Activated naive CD4-positive, alpha-beta T cell treated with anti-CD3 and anti-CD28 coated beads, Interleukin-2, amount 50 U/mL, for 72 hours (primary cell): Measurements from ENCODE around the gene SLC8A2. TPM values are rescaled to one million over a fixed set of nuclear protein-coding genes. Genes with fewer than 3 reads are reported as not detected.
"Not testable (repeated sequence)": the region's sequence is repeated elsewhere in the genome, so short reads cannot be mapped to it uniquely, and the experiment has no call there.

Experiments used
- ATAC-seq, 2 donors: fragments of 150-1000 bp; cut with Tn5 transposase; 2 replicates each; pipeline ENCODE4 v1.10.0; 2021; ENCODE audit warnings: mild to moderate bottlenecking in 2 of 2, moderate library complexity in 2 of 2
- DNase-seq, 2 donors: peaks; one replicate each; pipeline ENCODE4 v3.0.0; 2021 to 2022; ENCODE audit warnings: low spot score in 2 of 2
- H3K27ac Mint-ChIP-seq, 2 donors: one replicate each; pipeline ENCODE4 v1.8.0; 2022; ENCODE audit warnings: mild to moderate bottlenecking in 2 of 2, mixed read lengths in 2 of 2
- H3K36me3 Mint-ChIP-seq, 2 donors: one replicate each; pipeline ENCODE4 v1.8.0; 2022; ENCODE audit warnings: mixed read lengths in 2 of 2
- H3K9me3 Mint-ChIP-seq, 2 donors: one replicate each; pipeline ENCODE4 v1.8.0; 2022; ENCODE audit warnings: mixed read lengths in 2 of 2
- total RNA-seq, 2 donors: library from RNA; stranded (reverse); gene quantifications; one replicate each; pipeline ENCODE4 v1.2.3, GENCODE V29; 2022

SLC8A2 gene
- total RNA-seq, 2 donors from 2014 or later: 0.11 to 0.41 TPM

- Mint-ChIP-seq H3K27ac (no peak overlapping the region), H3K36me3 (no peaks in the 10 kb centered on the region), H3K9me3 (no peaks in the 10 kb centered on the region)
- ATAC-seq: no peak
- no peak for DNase-seq
Measured at GRCh38 chr19:47492571-47493377, 21.1 kb upstream of the SLC8A2 start.

- DNase-seq (no peak), ATAC-seq (no peak)
- H3K9me3 Mint-ChIP-seq: no peaks in the 10 kb centered on the region
- no peak overlapping the region for H3K27ac Mint-ChIP-seq
- no peaks in the 10 kb centered on the region for H3K36me3 Mint-ChIP-seq
Measured at GRCh38 chr19:47492137-47492533, 20.4 kb upstream of the SLC8A2 start.

- H3K36me3 Mint-ChIP-seq: no peaks in the 10 kb centered on the region
- H3K9me3 Mint-ChIP-seq: no peaks in the 10 kb centered on the region
- ATAC-seq: no peak
- peak overlapping the region in 1 of 2 donors; percentile 15 for H3K27ac Mint-ChIP-seq
- no peak for DNase-seq
Measured at GRCh38 chr19:47491358-47492136, 19.9 kb upstream of the SLC8A2 start.

GRCh38 chr19:47490847-47491246 is 19.2 kb upstream of the SLC8A2 start:
- ATAC-seq: no peak
- Mint-ChIP-seq H3K9me3 (no peaks in the 10 kb centered on the region), H3K36me3 (no peaks in the 10 kb centered on the region), H3K27ac (peak overlapping the region in 1 of 2 donors; percentile 15)
- no peak for DNase-seq

- ATAC-seq: no peak
- Mint-ChIP-seq H3K36me3 (peaks cover 0 to 7% of the 10 kb centered on the region in 2 donors), H3K27ac (peak overlapping the region; percentile 15 to 36), H3K9me3 (no peaks in the 10 kb centered on the region)
- no peak for DNase-seq
Measured at GRCh38 chr19:47490031-47490430, 18.3 kb upstream of the SLC8A2 start.

GRCh38 chr19:47489072-47489914 is 17.6 kb upstream of the SLC8A2 start:
- H3K9me3 Mint-ChIP-seq: no peaks in the 10 kb centered on the region
- H3K36me3 Mint-ChIP-seq: peaks cover 3 to 9% of the 10 kb centered on the region in 2 donors
- DNase-seq (no peak), ATAC-seq (no peak)
- peak overlapping the region; percentile 15 to 36 for H3K27ac Mint-ChIP-seq

- Mint-ChIP-seq H3K9me3 (no peaks in the 10 kb centered on the region), H3K27ac (peak overlapping the region; percentile 59 to 92), H3K36me3 (peaks cover 6 to 9% of the 10 kb centered on the region in 2 donors)
- ATAC-seq: no peak
- no peak for DNase-seq
Measured at GRCh38 chr19:47487551-47488515, 16.1 kb upstream of the SLC8A2 start.

- H3K27ac Mint-ChIP-seq: peak overlapping the region; percentile 59 to 92
- peaks cover 6 to 9% of the 10 kb centered on the region in 2 donors for H3K36me3 Mint-ChIP-seq
- DNase-seq (no peak), ATAC-seq (no peak)
- no peaks in the 10 kb centered on the region for H3K9me3 Mint-ChIP-seq
Measured at GRCh38 chr19:47486900-47487299, 15.2 kb upstream of the SLC8A2 start.

- not testable (repeated sequence) for H3K9me3 Mint-ChIP-seq, ATAC-seq, DNase-seq, H3K36me3 Mint-ChIP-seq
- peak overlapping the region in 1 of 2 donors; percentile 59 for H3K27ac Mint-ChIP-seq
Measured at GRCh38 chr19:47486220-47486619, 14.5 kb upstream of the SLC8A2 start.

GRCh38 chr19:47485210-47485609 is 13.5 kb upstream of the SLC8A2 start:
- H3K9me3 Mint-ChIP-seq: no peaks in the 10 kb centered on the region
- peaks cover 6 to 9% of the 10 kb centered on the region in 2 donors for H3K36me3 Mint-ChIP-seq
- H3K27ac Mint-ChIP-seq: peak overlapping the region; percentile 99 to 100
- DNase-seq (no peak), ATAC-seq (no peak)

GRCh38 chr19:47483800-47484690 is 12.4 kb upstream of the SLC8A2 start, which contains the start of gene KPTN:
TSS of gene KPTN (minus strand) at chr19:47484219. CDS start at chr19:47484160, 59 bp downstream.
- H3K36me3 Mint-ChIP-seq: peaks cover 6 to 9% of the 10 kb centered on the region in 2 donors
- no peaks in the 10 kb centered on the region for H3K9me3 Mint-ChIP-seq
- DNase-seq (peak; percentile 94 to 97), ATAC-seq (peak; percentile 90 to 92)
- peak within 1 kb of the TSS; percentile 99 to 100 for H3K27ac Mint-ChIP-seq

GRCh38 chr19:47483200-47483599 is 11.5 kb upstream of the SLC8A2 start:
- peaks cover 6 to 9% of the 10 kb centered on the region in 2 donors for H3K36me3 Mint-ChIP-seq
- ATAC-seq: no peak
- DNase-seq: no peak
- H3K9me3 Mint-ChIP-seq: no peaks in the 10 kb centered on the region
- peak overlapping the region; percentile 99 to 100 for H3K27ac Mint-ChIP-seq

- peaks cover 6 to 9% of the 10 kb centered on the region in 2 donors for H3K36me3 Mint-ChIP-seq
- peak overlapping the region in 1 of 2 donors; percentile 29 for H3K27ac Mint-ChIP-seq
- H3K9me3 Mint-ChIP-seq: no peaks in the 10 kb centered on the region
- DNase-seq (no peak), ATAC-seq (no peak)
Measured at GRCh38 chr19:47481460-47482052, 9.9 kb upstream of the SLC8A2 start.

- no peak overlapping the region for H3K27ac Mint-ChIP-seq
- ATAC-seq: no peak
- peaks cover 6 to 9% of the 10 kb centered on the region in 2 donors for H3K36me3 Mint-ChIP-seq
- H3K9me3 Mint-ChIP-seq: no peaks in the 10 kb centered on the region
- no peak for DNase-seq
Measured at GRCh38 chr19:47480658-47481057, 9.0 kb upstream of the SLC8A2 start.
